Stimulated activated effector memory CD8-positive, alpha-beta T cell treated with anti-CD3 and anti-CD28 coated beads, Interleukin-12 subunit alpha, Interleukin-12 subunit beta, amount 100 ng/mL, for 72 hours (primary cell): Measurements from ENCODE around the gene STYXL1.
"Not testable (repeated sequence)": the region's sequence is repeated elsewhere in the genome, so short reads cannot be mapped to it uniquely, and the experiment has no call there.

Source experiments
- ATAC-seq: fragments of 150-1000 bp; cut with Tn5 transposase; 2 replicates; pipeline ENCODE4 v1.10.0; 2021
- DNase-seq, 2 donors: peaks; one replicate each; pipeline ENCODE4 v3.0.0; 2021 to 2022; ENCODE audit warnings: low spot score in 2 of 2
- H3K27ac Mint-ChIP-seq: one replicate; pipeline ENCODE4 v1.8.0; 2022; ENCODE audit warnings: mild to moderate bottlenecking, mixed read lengths
- H3K36me3 Mint-ChIP-seq: one replicate; pipeline ENCODE4 v1.8.0; 2022; ENCODE audit warnings: mild to moderate bottlenecking, mixed read lengths
- H3K4me1 Mint-ChIP-seq: one replicate; pipeline ENCODE4 v1.8.0; 2022; ENCODE audit warnings: mixed read lengths
- H3K4me3 Mint-ChIP-seq: one replicate; pipeline ENCODE4 v1.8.0; 2022; ENCODE audit warnings: mild to moderate bottlenecking, mixed read lengths
- H3K9me3 Mint-ChIP-seq: one replicate; pipeline ENCODE4 v1.8.0; 2022; ENCODE audit warnings: mixed read lengths

The STYXL1 gene

DNA sequence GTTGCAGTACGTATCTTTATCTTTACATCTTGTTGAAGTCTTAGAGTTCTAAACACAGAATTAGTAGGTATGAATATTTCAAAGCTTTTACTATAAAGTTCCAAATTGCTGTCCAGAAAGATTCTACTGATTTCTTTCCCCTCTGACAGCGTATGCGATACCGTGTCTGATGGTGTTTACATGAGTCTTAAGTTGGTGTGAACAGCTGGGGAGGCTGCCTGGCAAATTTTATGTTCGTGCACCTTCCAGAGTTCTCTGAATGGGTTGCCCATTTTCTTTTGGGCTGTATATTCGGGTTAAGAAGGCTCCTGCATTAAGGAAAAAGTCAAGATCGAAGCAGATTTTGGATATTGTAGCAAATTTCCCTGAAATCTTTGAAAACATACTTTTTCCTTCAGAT is 8.4 kb upstream of the STYXL1 start:
- no peaks in the 10 kb centered on the region for H3K9me3 Mint-ChIP-seq
- peaks cover 28% of the 10 kb centered on the region for H3K4me1 Mint-ChIP-seq

DNA sequence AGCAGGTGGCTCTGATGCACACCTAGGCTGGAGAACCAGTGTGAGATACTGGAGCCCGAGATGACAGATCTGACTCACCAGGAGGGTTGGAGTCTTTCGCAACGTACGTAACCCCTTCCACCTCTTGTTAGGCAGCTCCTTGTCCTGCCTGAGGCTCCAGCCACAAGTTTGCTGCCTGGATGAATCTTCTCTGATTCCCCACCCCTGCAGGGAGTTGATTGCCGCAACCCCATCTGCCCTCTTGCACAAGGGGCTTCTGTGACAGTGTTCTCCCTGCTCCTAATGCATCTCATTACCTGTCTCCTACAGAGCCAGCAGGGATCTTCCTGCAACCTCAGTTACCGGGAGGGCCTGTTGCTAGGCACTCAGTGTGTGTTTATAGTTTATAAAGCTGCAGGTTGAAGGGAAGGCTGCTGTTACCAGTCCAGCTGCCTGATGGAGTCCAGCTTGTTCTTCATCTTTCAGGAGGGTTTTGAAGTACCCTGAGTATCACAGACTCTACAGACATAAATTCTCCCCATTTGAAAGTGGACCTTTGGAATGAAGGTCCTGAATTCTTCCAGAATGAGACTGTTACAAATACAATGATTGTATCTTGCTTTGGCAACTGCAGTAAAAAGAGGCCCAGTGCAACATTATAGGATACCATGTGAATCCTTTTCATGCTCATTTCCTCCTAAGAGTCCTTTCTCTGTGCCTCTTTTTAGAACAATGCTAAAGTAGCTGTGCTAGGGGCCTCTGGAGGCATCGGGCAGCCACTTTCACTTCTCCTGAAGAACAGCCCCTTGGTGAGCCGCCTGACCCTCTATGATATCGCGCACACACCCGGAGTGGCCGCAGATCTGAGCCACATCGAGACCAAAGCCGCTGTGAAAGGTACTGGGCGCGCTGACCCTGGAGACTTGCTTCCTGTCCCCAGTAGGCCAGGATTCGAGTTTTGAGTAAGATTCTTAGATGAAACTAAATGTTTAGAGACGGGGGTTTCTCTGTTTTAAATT is 6.6 kb upstream of the STYXL1 start:
- ATAC-seq: no peak

More for the DNA sequence above, 8.4 kb upstream of the STYXL1 start:
- Mint-ChIP-seq H3K36me3 (peaks cover 87% of the 10 kb centered on the region), H3K27ac (no peak overlapping the region), H3K4me3 (no peak overlapping the region)
- ATAC-seq: no peak
- DNase-seq: no peak

GRCh38 chr7:76053461-76053860 is 5.7 kb upstream of the STYXL1 start:
- H3K36me3 Mint-ChIP-seq: peaks cover 81% of the 10 kb centered on the region
- ATAC-seq (peak; percentile 37), DNase-seq (no peak)
- H3K27ac Mint-ChIP-seq: peak overlapping the region; percentile 86
- peaks cover 3% of the 10 kb centered on the region for H3K9me3 Mint-ChIP-seq
- no peak overlapping the region for H3K4me3 Mint-ChIP-seq
- H3K4me1 Mint-ChIP-seq: peaks cover 54% of the 10 kb centered on the region

More for the DNA sequence above, 6.6 kb upstream of the STYXL1 start:
- no peak overlapping the region for H3K4me3 Mint-ChIP-seq
- peak overlapping the region; percentile 86 for H3K27ac Mint-ChIP-seq
- H3K4me1 Mint-ChIP-seq: peaks cover 44% of the 10 kb centered on the region
- DNase-seq: no peak
- peaks cover 83% of the 10 kb centered on the region for H3K36me3 Mint-ChIP-seq
- no peaks in the 10 kb centered on the region for H3K9me3 Mint-ChIP-seq

DNA sequence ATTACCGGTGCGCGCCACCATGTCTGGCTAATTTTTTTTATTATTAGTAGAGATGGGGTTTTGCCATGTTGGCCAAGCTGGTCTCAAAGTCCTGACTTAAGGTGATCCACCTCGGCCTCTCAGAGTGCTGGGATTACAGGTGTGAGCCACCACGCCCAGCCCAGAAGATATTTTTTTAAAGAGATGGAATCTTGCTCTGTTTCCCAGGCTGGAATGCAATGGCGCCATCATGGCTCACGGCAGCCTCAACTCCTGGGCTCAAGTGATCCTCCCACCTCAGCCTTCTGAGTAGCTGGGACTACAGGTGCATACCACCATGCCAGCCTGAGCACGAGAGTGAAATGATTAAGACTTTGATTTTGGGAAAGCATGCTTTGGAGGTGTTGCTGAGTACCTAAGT is 4.9 kb upstream of the STYXL1 start:
- H3K4me1 Mint-ChIP-seq: peaks cover 55% of the 10 kb centered on the region
- DNase-seq, ATAC-seq, H3K9me3 Mint-ChIP-seq, H3K4me3 Mint-ChIP-seq: not testable (repeated sequence)
- peaks cover 81% of the 10 kb centered on the region for H3K36me3 Mint-ChIP-seq
- H3K27ac Mint-ChIP-seq: peak overlapping the region; percentile 86

GRCh38 chr7:76051840-76052239 is 4.0 kb upstream of the STYXL1 start:
- peaks cover 76% of the 10 kb centered on the region for H3K36me3 Mint-ChIP-seq
- H3K27ac Mint-ChIP-seq: peak overlapping the region; percentile 66
- ATAC-seq (no peak), DNase-seq (no peak)
- peaks cover 55% of the 10 kb centered on the region for H3K4me1 Mint-ChIP-seq
- H3K4me3 Mint-ChIP-seq: no peak overlapping the region
- H3K9me3 Mint-ChIP-seq: peaks cover 3% of the 10 kb centered on the region

- no peak for ATAC-seq
- Mint-ChIP-seq H3K4me3 (peak overlapping the region; percentile 97), H3K4me1 (peaks cover 55% of the 10 kb centered on the region), H3K36me3 (peaks cover 63% of the 10 kb centered on the region), H3K9me3 (peaks cover 3% of the 10 kb centered on the region), H3K27ac (peak overlapping the region; percentile 50)
- no peak for DNase-seq
Measured at GRCh38 chr7:76050545-76050944, 2.7 kb upstream of the STYXL1 start.

GRCh38 chr7:76049295-76049694 is 1.5 kb upstream of the STYXL1 start:
- Mint-ChIP-seq H3K4me1 (peaks cover 58% of the 10 kb centered on the region), H3K9me3 (peaks cover 3% of the 10 kb centered on the region), H3K36me3 (peaks cover 51% of the 10 kb centered on the region), H3K4me3 (peak overlapping the region; percentile 97), H3K27ac (peak overlapping the region; percentile 100)
- no peak for DNase-seq
- no peak for ATAC-seq

DNA sequence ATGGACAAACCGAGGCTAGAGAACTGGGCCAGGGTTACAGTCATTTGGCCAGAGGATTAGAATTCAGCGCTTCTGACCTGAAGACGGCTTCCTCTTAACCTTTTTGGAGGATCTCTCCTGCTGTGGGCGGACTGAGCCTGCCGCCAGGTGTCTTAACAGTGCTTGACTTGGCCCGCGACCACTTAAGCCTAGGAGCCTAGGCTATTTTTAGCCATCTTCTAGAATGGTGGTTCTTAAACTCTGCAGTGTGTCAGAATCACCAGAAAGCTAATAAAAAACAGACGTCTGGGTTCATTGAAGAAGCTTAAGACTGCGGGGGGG is 828 bp upstream of the STYXL1 start:
- ATAC-seq (peak; percentile 1), DNase-seq (peak in 1 of 2 donors; percentile 55)
- Mint-ChIP-seq H3K36me3 (peaks cover 51% of the 10 kb centered on the region), H3K4me1 (peaks cover 52% of the 10 kb centered on the region), H3K27ac (peak overlapping the region; percentile 100), H3K4me3 (peak overlapping the region; percentile 97), H3K9me3 (peaks cover 3% of the 10 kb centered on the region)

- H3K36me3 Mint-ChIP-seq: peaks cover 43% of the 10 kb centered on the region
- H3K4me1 Mint-ChIP-seq: peaks cover 41% of the 10 kb centered on the region
- peak overlapping the region; percentile 97 for H3K4me3 Mint-ChIP-seq
- peak overlapping the region; percentile 100 for H3K27ac Mint-ChIP-seq
- H3K9me3 Mint-ChIP-seq: peaks cover 3% of the 10 kb centered on the region
- DNase-seq (peak in 1 of 2 donors; percentile 5), ATAC-seq (peak; percentile 5)
Measured at GRCh38 chr7:76047305-76047810, 442 bp downstream of the STYXL1 start.

- Mint-ChIP-seq H3K4me3 (no peak overlapping the region), H3K9me3 (peaks cover 3% of the 10 kb centered on the region), H3K36me3 (peaks cover 23% of the 10 kb centered on the region), H3K4me1 (peaks cover 17% of the 10 kb centered on the region), H3K27ac (no peak overlapping the region)
- DNase-seq (no peak), ATAC-seq (no peak)
Measured at GRCh38 chr7:76044375-76044865, 3.4 kb downstream of the STYXL1 start.

DNA sequence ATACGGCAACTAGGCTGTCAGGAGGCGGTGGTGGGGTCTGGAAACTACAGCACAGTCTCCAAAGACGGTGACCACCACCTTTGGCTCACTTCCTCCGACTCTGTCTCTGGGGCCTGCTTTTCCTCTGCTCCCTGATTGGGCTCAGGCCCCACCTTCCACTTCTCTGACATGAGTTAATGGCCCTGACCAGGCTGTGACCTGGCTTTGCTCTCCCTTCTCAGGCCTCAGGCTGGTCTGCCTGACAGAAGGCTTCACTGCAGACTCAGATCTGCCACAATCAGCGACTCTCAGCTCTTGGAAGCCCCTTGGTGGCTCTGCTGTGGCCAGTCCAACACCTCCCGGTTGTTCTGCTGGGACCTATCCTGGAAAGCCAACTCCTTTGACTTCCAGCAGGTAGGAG is 7.7 kb downstream of the STYXL1 start:
- no peak overlapping the region for H3K4me3 Mint-ChIP-seq
- H3K27ac Mint-ChIP-seq: peak overlapping the region; percentile 17
- no peaks in the 10 kb centered on the region for H3K9me3 Mint-ChIP-seq
- peaks cover 10% of the 10 kb centered on the region for H3K36me3 Mint-ChIP-seq
- no peak for DNase-seq
- H3K4me1 Mint-ChIP-seq: peaks cover 5% of the 10 kb centered on the region
- ATAC-seq: no peak

GRCh38 chr7:76037310-76037709 is 10.5 kb downstream of the STYXL1 start:
- Mint-ChIP-seq H3K36me3 (peaks cover 10% of the 10 kb centered on the region), H3K4me1 (peaks cover 5% of the 10 kb centered on the region), H3K4me3 (no peak overlapping the region), H3K27ac (no peak overlapping the region), H3K9me3 (no peaks in the 10 kb centered on the region)
- DNase-seq (no peak), ATAC-seq (no peak)

GRCh38 chr7:76031964-76032363 is 15.8 kb downstream of the STYXL1 start:
- ATAC-seq: no peak
- Mint-ChIP-seq H3K4me1 (peaks cover 5% of the 10 kb centered on the region), H3K4me3 (no peak overlapping the region), H3K36me3 (peaks cover 11% of the 10 kb centered on the region), H3K27ac (no peak overlapping the region), H3K9me3 (no peaks in the 10 kb centered on the region)
- DNase-seq: no peak

- not testable (repeated sequence) for DNase-seq, H3K4me3 Mint-ChIP-seq, H3K9me3 Mint-ChIP-seq, ATAC-seq, H3K4me1 Mint-ChIP-seq, H3K27ac Mint-ChIP-seq
- H3K36me3 Mint-ChIP-seq: peaks cover 34% of the 10 kb centered on the region
Measured at GRCh38 chr7:76029682-76030081, 18.1 kb downstream of the STYXL1 start.

GRCh38 chr7:76023002-76023401 is 24.8 kb downstream of the STYXL1 start:
- peaks cover 72% of the 10 kb centered on the region for H3K36me3 Mint-ChIP-seq
- peaks cover 10% of the 10 kb centered on the region for H3K4me1 Mint-ChIP-seq
- no peaks in the 10 kb centered on the region for H3K9me3 Mint-ChIP-seq
- peak overlapping the region; percentile 27 for H3K27ac Mint-ChIP-seq
- ATAC-seq: no peak
- H3K4me3 Mint-ChIP-seq: no peak overlapping the region
- no peak for DNase-seq
